Right atrium auricular region (tissue), 2 donors: ENCODE measurements around the gene PAIP1. TPM values are rescaled to one million over a fixed set of nuclear protein-coding genes. Genes with fewer than 3 reads are reported as not detected.
A peak's percentile ranks its signal among the peaks of the same experiment; 100 is the strongest.
"Not testable (repeated sequence)": the region's sequence is repeated elsewhere in the genome, so short reads cannot be mapped to it uniquely, and the experiment has no call there.

Source experiments
- DNase-seq: peaks from one replicate; pipeline ENCODE4 v3.0.0-alpha.2; 2019; ENCODE audit warnings: low spot score
- H3K27ac ChIP-seq, 2 donors: fragments of 200-600 bp; sonication (generic); 1 replicate in 1 of 2; 2 replicates in 1 of 2; pipeline ENCODE4 v1.5.1; 2016 to 2019
- H3K27me3 ChIP-seq, 2 donors: fragments of 200-600 bp; sonication (generic); one replicate each; pipeline versions ENCODE4 v1.5.1 to v1.6.0; 2017 to 2019
- H3K36me3 ChIP-seq: fragments of 200-600 bp; sonication (generic); one replicate; pipeline ENCODE4 v1.5.1; 2016
- H3K4me1 ChIP-seq, 2 donors: fragments of 200-600 bp; sonication (generic); one replicate each; pipeline versions ENCODE4 v1.5.1 to v1.6.0; 2017 to 2019
- H3K4me3 ChIP-seq, 2 donors: fragments of 200-600 bp; sonication (generic); 1 replicate in 1 of 2; 2 replicates in 1 of 2; pipeline ENCODE4 v1.5.1; 2017 to 2019; ENCODE audit warnings: mild to moderate bottlenecking in 1 of 2, moderate library complexity in 1 of 2
- H3K9me3 ChIP-seq, 2 donors: fragments of 200-600 bp; sonication (generic); one replicate each; pipeline ENCODE4 v1.5.1; 2019
- CTCF ChIP-seq, 2 donors: fragments of 200-600 bp; sonication (generic); IDR thresholded peaks; one replicate each; pipeline ENCODE4 v1.5.1; 2019; ENCODE audit warnings: antibody characterized with exemption in 2 of 2
- total RNA-seq, 2 donors: library from RNA; depleted of rRNA; stranded (reverse); fragments of >200 nt; gene quantifications; one replicate each; pipeline ENCODE4 v1.1.0, GENCODE V29; 2016

Gene PAIP1
- total RNA-seq, 2 donors from 2014 or later: 68.0 to 80.3 TPM

GRCh38 chr5:43565043-43565442 is 8.2 kb upstream of the PAIP1 start:
- Histone ChIP-seq H3K9me3 (no peaks in the 10 kb centered on the region), H3K27ac (no peak overlapping the region), H3K36me3 (no peaks in the 10 kb centered on the region), H3K4me1 (no peaks in the 10 kb centered on the region), H3K27me3 (no peaks in the 10 kb centered on the region), H3K4me3 (no peak overlapping the region)
- DNase-seq: no peak
- no peak for TF ChIP-seq CTCF (IDR thresholded peaks at IDR 0.05)

- no peak overlapping the region for H3K27ac ChIP-seq
Observed at GRCh38 chr5:43564289-43564850, 7.5 kb upstream of the PAIP1 start.

GRCh38 chr5:43563321-43563720 is 6.4 kb upstream of the PAIP1 start:
- no peak for TF ChIP-seq CTCF (IDR thresholded peaks at IDR 0.05)
- H3K4me1 ChIP-seq: no peaks in the 10 kb centered on the region
- no peak overlapping the region for H3K4me3 ChIP-seq
- H3K36me3 ChIP-seq: no peaks in the 10 kb centered on the region
- peak overlapping the region in 1 of 2 donors; percentile 3 for H3K27ac ChIP-seq
- DNase-seq: no peak
- H3K27me3 ChIP-seq: no peaks in the 10 kb centered on the region
- H3K9me3 ChIP-seq: no peaks in the 10 kb centered on the region

More at GRCh38 chr5:43564289-43564850, 7.5 kb upstream of the PAIP1 start:
- Histone ChIP-seq H3K4me3 (no peak overlapping the region), H3K9me3 (no peaks in the 10 kb centered on the region), H3K27me3 (no peaks in the 10 kb centered on the region), H3K4me1 (no peaks in the 10 kb centered on the region), H3K36me3 (no peaks in the 10 kb centered on the region)
- no peak for DNase-seq
- no peak for TF ChIP-seq CTCF (IDR thresholded peaks at IDR 0.05)

- H3K4me3 ChIP-seq: no peak overlapping the region
- H3K27ac ChIP-seq: no peak overlapping the region
- H3K9me3 ChIP-seq: no peaks in the 10 kb centered on the region
- DNase-seq: no peak
- H3K36me3 ChIP-seq: no peaks in the 10 kb centered on the region
- no peak for TF ChIP-seq CTCF (IDR thresholded peaks at IDR 0.05)
- H3K27me3 ChIP-seq: no peaks in the 10 kb centered on the region
- H3K4me1 ChIP-seq: peaks cover 0 to 5% of the 10 kb centered on the region in 2 donors
Observed at GRCh38 chr5:43561356-43561755, 4.5 kb upstream of the PAIP1 start.

GRCh38 chr5:43560128-43560527 is 3.3 kb upstream of the PAIP1 start:
- no peaks in the 10 kb centered on the region for H3K27me3 ChIP-seq
- H3K27ac ChIP-seq: no peak overlapping the region
- no peaks in the 10 kb centered on the region for H3K9me3 ChIP-seq
- H3K4me1 ChIP-seq: peaks cover 0 to 12% of the 10 kb centered on the region in 2 donors
- no peak for DNase-seq
- H3K4me3 ChIP-seq: no peak overlapping the region
- no peak for TF ChIP-seq CTCF (IDR thresholded peaks at IDR 0.05)
- H3K36me3 ChIP-seq: no peaks in the 10 kb centered on the region

- peaks cover 0 to 33% of the 10 kb centered on the region in 2 donors for H3K4me1 ChIP-seq
- H3K27ac ChIP-seq: peak overlapping the region; percentile 95 to 96
- not testable (repeated sequence) for DNase-seq
Observed at GRCh38 chr5:43556607-43556856, 345 bp downstream of the PAIP1 start.

More at GRCh38 chr5:43556607-43556856, 345 bp downstream of the PAIP1 start:
- H3K27me3 ChIP-seq, H3K9me3 ChIP-seq, H3K36me3 ChIP-seq: not testable (repeated sequence)
- peak overlapping the region; percentile 84 to 89 for H3K4me3 ChIP-seq
